GM12891 (cell line): ENCODE data around the gene PLD3.

ENCODE experiments used
- POLR2A ChIP-seq: IDR thresholded peaks from 2 replicates; pipeline ENCODE4 v1.6.1; 2011; ENCODE audit warnings: low read depth, low read length, control low read depth
- POLR2AphosphoS5 ChIP-seq: IDR thresholded peaks from 2 replicates; pipeline ENCODE4 v1.6.1; 2011; ENCODE audit warnings: low read depth, low read length, control low read depth
- SPI1 ChIP-seq: IDR thresholded peaks from 2 replicates; pipeline ENCODE4 v1.6.1; 2011; ENCODE audit warnings: low read depth, low read length, control low read depth
- TAF1 ChIP-seq: IDR thresholded peaks from 2 replicates; pipeline ENCODE4 v1.6.1; 2011; ENCODE audit warnings: low read depth, low read length, control low read depth

GRCh38 chr19:40365613-40366401 lies 17.3 kb downstream of the PLD3 start:
- peak; percentile 44; the same call in 1 of the 2 replicates for TF ChIP-seq POLR2A
- no peak for TF ChIP-seq SPI1
- TF ChIP-seq POLR2AphosphoS5 = 0 out of 2 replicates have a peak, but pooled peaks have one; percentile 29
- TF ChIP-seq TAF1 = peak; percentile 49; the same call in 1 of the 2 replicates
